Hippocampal formation (tissue), 2 donors: ENCODE results near the gene STAB1.

Source experiments
- DNase-seq, 2 donors: peaks; one replicate each; lab custom pipeline; 2025; lab: John Stamatoyannopoulos, UW

The STAB1 gene

GRCh38 chr3:52461874-52462273, 33.3 kb upstream of the STAB1 start:
- no peak for DNase-seq

GRCh38 chr3:52463416-52463815, 31.7 kb upstream of the STAB1 start:
- no peak for DNase-seq

GRCh38 chr3:52468336-52468735, 26.8 kb upstream of the STAB1 start:
- DNase-seq: no peak

GRCh38 chr3:52469001-52469400, 26.1 kb upstream of the STAB1 start:
- DNase-seq: peak in 1 of 2 donors; percentile 47

GRCh38 chr3:52470920-52471319, 24.2 kb upstream of the STAB1 start:
- DNase-seq: no peak

- DNase-seq: peak in 1 of 2 donors; percentile 42
Observed at GRCh38 chr3:52471371-52472238, 23.5 kb upstream of the STAB1 start.

GRCh38 chr3:52472239-52473000, 22.7 kb upstream of the STAB1 start:
- DNase-seq: no peak

- DNase-seq: no peak
Observed at GRCh38 chr3:52473026-52473425, 22.1 kb upstream of the STAB1 start.

- DNase-seq: no peak
Observed at GRCh38 chr3:52477076-52477795, 17.9 kb upstream of the STAB1 start.

- no peak for DNase-seq
Observed at GRCh38 chr3:52477796-52478095, 17.4 kb upstream of the STAB1 start.

GRCh38 chr3:52479037-52479876, 15.9 kb upstream of the STAB1 start:
- no peak for DNase-seq

- no peak for DNase-seq
Observed at GRCh38 chr3:52479877-52480575, 15.1 kb upstream of the STAB1 start.

GRCh38 chr3:52480768-52481715, 14.1 kb upstream of the STAB1 start:
- no peak for DNase-seq

GRCh38 chr3:52481819-52482521, 13.2 kb upstream of the STAB1 start:
- DNase-seq: no peak

- no peak for DNase-seq
Observed at GRCh38 chr3:52483081-52483480, 12.1 kb upstream of the STAB1 start.

- DNase-seq: peak in 1 of 2 donors; percentile 27
Observed at GRCh38 chr3:52483577-52484381, 11.4 kb upstream of the STAB1 start.

- DNase-seq: no peak
Observed at GRCh38 chr3:52484680-52485461, 10.3 kb upstream of the STAB1 start.
